Occipital lobe (tissue), 2 donors: ENCODE data around the gene NEK11. TPM values are rescaled to one million over a fixed set of nuclear protein-coding genes. Genes with fewer than 3 reads are reported as not detected.
"Not testable (repeated sequence)": the region's sequence is repeated elsewhere in the genome, so short reads cannot be mapped to it uniquely, and the experiment has no call there.

Experiments used
- DNase-seq: peaks from one replicate; lab custom pipeline; 2025; lab: John Stamatoyannopoulos, UW
- total RNA-seq: library from RNA; depleted of rRNA; stranded (reverse); fragments of >200 nt; gene quantifications from one replicate; pipeline ENCODE4 v1.2.3, GENCODE V29; 2014

The NEK11 gene
- total RNA-seq, 1 donor from 2014 or later, result 24.6 TPM

DNA sequence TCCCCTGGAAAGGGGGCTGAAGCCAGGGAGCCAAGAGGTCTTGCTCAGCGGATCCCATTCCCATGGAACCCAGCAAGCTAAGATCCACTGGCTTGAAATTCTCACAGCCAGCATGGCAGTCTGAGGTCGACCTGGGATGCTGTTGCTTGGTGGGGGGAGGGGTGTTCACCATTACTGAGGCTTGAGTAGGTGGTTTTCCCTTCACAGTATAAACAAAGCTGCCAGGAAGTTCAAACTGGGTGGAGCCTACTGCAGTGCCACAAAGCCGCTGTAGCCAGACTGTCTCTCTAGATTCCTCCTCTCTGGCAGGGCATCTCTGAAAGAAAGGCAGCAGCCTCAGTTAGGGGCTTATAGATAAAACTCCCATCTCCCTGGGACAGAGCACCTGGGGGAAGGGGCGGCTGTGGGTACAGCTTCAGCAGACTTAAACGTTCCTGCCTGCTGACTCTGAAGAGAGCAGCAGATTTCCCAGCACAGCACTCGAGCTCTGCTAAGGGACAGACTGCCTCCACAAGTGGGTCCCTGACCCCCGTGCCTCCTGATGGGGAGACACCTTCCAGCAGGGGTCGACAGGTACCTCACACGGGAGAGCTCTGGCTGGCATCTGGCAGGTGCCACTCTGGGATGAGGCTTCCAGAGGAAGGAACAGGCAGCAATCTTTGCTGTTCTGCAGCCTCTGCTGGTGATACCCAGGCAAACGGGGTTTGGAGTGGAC is 15.8 kb downstream of the NEK11 start:
- not testable (repeated sequence) for DNase-seq

DNA sequence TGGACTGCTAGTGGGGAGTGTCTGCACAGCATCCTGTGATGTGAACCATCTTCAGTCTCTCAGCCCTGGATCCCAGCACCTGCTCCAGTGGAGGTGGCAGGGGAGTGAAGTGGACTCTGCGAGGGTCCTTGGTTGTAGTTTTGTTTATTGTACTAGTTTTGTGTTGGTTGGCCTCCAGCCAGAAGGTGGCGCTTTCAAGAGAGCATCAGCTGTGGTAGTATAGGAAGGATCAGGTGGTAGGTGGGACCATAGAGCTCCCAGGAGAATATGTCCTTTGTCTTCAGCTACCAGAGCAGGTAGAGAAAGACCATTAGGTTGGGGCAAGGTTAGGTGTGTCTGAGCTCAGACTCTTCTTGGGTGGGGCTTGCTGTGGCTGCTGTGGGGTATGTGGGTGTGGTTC is 20.9 kb downstream of the NEK11 start:
- no peak for DNase-seq

DNA sequence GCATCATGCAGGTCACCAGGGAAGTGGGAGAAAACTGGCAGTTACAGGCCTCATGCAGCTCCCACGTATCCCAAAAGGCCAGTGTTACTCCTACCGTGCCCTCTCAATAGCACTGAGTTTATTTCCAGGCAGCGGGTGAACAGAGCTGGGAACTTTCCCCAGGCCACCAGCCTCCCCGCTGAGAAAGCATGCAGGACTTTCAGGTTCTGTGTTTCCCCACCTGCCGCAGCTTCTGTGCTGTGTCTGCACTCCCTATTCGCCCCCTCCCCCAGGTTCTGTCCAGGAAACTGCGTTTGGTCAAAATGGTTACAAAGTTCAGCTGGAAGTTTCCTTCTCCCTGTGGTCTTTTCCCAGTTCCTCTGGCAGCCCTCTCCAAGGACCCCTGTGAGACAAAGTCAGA is 21.4 kb downstream of the NEK11 start:
- DNase-seq, result no peak

DNA sequence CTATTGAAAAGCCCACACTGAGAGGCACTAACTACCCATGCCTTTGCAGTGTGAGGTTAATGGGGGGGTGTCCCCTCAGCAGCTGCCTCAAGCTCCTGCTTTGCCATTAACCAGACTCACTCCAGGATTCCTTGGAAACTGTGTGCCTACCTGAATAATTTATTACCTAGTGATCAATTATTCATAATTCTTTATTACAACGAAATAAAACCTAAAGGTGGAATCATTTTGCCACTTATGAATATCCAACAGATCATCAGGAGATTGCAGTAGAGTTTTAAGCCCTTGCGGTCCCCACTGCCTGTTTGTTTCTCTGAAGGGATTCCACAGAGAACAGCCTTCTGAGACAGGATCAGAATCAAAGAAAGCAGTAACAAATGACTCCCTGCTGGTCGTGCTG is 23.3 kb downstream of the NEK11 start:
- DNase-seq, result no peak

DNA sequence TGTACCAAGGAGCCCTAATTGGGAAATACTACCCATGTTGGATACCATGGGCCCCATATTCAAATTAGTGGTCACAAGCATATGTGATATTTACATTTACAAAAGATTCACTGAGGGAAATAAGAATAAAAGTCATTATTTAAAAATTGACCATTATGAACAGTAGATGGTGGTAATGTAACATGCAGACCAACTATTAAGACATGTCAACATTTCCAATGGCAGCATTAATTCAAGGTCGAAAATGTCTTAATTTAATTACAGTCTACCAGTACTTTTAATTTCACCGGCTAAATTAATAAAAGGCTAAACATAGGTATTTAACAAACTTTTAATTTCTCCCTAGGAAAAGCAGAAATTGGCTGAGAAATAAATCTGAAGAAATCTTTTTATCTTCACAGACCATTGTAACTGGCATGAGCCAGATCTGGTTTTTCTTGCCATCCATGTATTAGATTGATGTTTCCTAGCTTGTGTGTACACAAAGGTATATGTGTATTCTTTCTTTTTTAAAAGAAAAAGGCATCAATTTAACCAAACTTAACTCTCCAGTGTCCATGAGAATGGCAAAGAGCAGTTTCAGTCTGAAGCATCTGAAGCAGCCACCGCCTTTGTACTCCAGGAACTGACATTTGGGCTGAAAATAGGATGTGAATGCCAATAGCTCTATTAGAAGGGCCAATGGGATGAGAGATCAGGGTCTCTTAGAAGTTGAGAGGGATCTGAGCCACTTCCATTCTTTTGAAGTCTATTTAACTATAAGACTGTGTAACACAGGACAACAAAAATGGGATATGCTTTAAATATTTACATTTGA is 26.6 kb downstream of the NEK11 start:
- DNase-seq, result no peak

DNA sequence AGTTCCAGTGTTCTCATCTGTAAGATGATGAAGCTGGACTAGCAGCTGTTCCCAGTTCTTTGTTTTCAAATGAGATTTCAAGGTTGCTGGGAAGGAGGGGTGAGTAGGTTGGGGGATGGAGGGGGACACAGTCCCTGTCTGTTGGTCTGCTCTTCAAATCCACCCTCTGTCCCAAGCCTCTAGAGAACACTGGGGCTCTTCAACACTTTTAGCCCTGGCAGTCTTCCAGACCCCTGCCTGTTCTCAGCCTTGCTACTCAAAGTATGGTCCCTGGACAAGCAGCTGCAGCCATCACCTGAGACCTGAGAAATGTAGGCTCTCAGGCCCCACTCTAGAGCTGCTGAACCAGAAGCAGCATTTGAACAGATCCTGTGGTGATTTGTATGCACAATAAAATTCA is 41.3 kb downstream of the NEK11 start:
- DNase-seq, result no peak

DNA sequence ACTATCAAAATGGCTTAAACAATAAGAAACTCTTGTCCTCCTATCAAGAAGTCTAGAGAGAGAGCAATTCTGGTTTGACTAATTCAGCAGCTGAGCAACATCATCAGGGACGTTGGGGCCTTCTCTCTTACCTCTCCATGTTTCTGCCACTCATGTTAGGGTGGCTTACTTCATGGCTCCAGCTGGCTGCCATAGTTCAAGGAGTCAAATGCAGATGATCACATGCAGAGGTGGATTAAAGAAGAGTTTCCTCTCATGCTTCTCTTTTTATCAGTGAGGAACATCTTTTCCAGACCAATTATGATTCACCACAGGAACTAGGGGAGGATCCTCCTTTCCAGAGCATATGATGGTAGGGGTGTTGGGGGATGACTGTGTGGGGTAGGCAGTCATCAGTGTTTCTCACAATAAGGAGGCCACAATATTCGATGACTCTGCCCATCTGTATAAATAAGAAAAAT is 45.5 kb downstream of the NEK11 start:
- no peak for DNase-seq

DNA sequence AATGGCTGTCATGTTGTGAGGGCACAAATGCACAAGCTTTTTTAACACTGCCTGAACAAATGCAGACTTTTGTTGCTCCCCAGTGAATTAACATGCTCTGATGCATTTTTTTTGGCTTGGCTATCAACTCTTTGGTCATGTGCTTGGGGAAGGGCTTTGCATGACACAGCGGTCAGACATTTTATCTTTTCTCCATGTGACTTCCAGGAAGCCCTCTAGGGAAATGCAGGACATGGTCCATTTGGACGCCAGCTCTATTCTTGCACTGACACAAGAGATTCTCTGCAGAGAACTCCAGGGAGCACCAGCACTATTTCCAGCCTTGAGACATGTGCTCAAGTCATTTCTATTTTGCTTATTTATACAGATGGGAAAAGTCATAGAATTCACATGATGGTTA is 46.2 kb downstream of the NEK11 start:
- no peak for DNase-seq

DNA sequence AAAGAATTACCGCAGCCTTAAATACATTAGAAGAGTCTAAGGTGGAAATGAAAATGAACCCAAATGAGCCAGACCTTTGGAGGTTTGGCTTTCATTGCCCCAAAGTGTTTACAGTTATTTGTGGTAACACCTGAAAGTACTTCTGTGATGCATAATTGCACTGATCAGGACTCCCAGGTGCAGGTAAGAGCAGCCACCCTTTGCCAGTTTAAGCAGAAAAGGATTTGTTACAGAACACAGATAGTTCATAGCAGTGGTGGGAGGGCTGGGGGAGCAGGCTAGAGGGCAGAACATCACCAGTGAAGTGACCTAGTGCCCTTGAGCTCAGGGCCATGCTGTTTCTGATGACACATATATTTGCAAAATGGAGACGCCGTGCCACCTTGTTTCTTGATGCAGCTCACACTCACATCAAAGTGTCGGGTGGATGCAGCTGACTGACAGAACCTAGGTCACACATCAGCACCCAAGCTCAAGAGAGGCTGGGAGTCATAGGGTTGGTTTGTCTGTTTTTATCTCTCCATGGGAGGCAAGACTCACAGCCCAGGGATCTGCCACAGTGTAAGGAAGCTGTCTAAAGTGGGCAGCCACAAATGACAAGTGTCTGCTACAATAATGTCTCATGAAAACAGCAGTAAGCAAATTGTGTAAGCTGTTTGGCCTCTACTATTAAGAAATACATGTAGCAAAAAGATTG is 49.1 kb downstream of the NEK11 start:
- DNase-seq, result no peak

DNA sequence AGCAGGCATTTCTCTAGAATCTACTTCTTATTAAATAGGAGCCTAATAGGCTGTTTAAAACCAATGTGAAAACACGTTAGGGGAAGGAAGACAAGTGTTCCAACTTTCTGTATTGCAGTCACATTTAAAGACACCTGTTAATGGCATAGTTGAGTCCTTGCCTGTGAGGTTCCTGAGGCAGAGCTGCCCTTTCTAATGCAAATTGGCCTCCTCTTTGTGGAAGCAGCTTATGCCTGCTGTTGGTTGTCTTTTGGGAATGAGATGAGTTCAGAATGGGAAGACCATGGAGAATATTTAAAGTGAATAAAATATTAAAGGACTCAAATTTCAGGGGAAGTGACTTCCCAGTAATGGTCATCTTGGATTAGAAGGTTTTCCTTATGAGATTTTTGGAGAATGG is 51.2 kb downstream of the NEK11 start:
- DNase-seq, result no peak

DNA sequence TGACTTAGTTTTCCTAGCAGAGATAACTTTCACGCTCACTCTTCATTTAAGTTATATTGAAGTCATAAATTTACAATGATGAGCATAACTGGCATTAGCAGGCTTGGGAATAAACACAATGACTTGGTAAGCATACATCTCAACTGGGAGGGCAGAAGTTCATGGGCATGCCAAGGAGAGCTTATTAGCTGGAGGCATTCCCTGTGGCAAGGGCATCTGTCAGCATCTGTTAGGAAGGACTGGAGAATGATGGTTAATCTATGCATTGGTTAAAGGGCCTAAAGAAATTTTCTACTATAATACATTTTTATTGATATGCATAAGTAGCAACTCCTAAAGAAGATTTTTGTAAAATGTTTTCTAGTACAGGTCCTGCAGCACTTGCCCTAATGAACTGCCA is 52.4 kb downstream of the NEK11 start:
- no peak for DNase-seq

DNA sequence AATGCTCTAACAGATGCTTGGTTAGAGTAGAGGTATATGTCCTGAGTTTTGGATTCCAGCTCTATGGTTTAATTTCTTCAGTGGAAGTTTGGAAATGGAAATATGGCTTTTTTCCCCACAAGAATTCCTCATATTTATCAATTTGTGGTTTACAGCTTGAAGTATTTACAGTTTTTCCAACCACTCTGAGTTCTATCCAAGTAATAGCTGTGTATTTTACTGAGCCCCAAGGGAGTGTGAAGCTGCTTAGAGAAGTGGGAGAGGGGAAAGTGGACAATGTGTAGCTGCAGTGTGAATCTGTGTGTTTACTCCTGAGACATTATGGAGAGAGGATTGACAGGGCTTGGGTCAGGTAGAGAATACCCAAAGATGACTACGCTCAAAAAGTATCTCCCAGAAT is 54.5 kb downstream of the NEK11 start:
- DNase-seq, result no peak

DNA sequence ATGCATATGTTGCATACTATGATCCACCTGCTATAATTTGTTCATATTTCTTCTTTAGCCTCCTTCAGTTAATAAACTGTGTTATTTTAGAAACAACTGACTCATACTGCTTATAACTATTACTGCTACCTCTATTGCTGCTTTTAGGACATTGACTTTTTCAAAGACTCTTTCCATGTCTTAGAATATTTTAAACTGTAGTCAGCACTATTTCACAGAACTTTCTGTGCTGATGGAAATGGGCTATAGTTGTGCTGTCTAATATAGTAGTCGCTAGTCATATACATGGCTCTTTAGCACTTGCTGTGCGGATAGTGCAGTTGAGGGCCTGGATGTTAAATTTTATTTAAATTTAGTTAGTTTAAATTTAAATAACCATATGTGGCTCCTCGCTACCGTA is 55.6 kb downstream of the NEK11 start:
- no peak for DNase-seq

DNA sequence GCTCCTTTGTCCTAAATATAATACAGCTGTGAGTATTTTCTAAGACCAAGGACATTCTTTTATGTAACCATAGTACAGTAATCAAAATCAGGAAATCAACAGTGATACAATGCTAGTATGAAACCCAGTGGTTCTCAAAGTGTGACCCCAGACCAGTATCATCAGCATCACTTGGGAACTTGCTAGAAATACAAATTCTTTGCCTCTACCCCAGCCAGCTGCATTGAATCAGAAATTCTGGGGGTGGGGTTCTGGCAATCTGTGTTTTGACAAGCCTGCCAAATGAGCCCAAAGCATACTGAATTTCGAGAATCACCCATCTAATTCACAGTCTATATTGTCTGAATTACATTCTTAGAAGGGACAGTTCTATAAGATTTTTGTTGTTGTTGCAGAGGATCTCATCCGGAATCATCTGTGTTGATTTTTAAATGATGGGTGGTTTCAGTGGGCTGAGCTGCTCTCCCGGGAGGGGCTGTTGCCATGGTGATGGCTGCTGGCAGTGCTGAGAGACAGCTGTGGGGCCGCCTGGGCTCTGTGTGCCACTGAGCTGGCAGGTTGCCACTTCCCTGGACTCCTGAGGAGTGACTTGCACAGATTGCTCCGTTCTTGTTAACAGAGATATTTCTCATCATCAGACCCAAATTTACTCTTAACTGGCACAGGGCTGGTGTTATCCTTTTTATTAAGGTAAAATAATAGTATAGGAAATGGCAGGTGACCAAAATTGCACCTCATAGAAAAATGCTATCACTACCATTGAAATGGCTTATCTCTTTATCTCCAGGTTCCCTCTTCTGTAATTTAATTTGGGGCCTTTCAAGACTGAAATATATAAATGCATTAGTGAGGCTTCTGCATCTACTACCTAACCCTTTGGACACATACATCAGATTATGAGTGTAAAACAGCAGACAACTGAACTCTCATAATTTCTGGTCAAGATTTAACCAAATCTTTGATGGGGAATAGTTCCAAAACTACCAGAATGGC is 56.5 kb downstream of the NEK11 start:
- peak; percentile 87 for DNase-seq

DNA sequence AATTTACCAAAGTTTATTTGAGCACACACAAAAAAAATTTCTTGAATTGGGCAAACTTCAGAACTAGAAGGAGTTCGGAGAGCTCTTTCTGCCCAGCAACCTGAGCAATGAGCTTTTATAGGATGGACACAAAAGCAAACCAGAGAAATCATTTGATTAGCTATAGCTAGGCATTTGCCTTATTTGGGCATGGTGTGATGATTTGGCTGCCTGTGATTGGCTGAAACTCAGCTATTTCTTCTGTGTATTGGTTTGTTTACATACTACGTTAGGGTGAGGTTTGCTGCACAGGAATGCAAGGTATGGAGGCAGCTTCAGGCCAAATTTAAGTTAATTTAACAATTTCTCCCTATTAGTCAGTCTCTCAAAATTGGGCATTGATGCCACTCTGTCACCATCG is 65.1 kb downstream of the NEK11 start:
- DNase-seq, result no peak

DNA sequence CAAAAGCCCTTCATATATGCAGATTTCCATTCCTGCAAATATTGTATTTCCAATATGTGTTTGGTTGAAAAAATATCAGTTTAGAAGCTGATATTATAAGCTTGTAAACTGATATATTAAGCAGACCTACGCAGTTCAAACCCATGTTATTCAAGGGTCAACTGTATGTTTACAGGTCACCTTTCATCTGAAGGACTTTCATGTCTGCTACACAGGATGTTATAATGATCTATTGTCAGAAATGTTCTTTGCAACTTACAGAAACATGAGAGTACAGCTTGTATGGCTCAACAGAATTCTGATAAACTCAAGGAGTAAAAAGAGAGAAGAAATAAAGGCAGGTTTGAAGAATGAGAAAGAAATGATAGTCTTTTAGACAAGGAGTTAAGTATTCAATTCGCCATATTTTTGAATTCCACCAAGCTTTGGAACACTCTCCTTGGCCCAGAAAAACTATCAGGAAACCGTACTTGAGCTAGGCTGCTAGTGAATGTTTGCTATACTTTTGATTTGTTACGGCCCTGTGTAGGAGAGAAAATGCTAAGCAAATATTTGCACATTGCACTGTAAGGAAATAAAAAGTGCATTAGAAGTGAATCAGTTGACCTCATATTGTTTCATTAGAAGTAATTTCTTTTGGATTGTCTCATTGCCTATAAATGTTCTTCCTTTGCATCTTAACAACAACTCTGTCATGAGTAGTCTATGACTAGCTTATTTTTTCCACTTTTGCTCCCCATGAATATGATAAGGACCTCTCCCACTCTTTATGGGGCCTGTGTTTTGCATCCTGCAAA is 81.2 kb downstream of the NEK11 start:
- DNase-seq, result no peak

DNA sequence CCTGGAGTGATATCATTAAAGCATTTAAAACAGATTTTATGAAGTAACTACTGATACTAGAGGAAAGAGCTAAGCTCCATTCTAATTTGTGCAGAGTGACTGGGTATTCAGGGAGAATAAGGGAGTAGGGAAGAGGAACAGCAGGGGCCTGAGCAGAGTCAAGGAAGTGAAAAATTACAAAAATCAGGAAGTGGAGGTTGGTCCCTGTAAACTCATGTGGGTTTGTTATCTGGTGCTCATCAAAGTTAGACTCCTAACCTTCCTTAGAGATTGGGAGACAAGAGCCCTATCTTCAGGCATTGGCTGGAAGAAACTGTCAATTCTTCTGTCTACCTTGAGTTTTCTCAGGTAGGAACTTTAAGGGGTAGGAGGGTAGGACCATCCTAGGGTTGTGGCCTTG is 82.5 kb downstream of the NEK11 start:
- no peak for DNase-seq

DNA sequence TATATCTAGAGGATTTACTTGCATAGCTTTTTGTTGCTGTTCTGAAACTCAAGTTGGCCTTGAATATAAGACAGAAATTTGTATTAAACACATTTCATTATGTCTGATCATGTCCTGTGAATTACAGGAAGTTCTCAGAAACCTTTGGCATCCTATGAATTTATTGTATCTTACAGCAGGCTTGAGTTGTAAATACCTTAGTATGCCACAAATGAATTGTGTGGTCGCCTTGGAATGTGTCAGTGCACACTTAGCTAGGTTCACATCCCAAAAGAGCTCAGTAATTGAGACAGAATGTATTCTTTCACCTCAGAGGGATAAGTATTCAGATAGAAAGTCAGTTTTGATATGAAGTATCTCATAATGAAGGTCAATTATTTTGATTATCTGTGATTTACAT is 83.4 kb downstream of the NEK11 start:
- no peak for DNase-seq

DNA sequence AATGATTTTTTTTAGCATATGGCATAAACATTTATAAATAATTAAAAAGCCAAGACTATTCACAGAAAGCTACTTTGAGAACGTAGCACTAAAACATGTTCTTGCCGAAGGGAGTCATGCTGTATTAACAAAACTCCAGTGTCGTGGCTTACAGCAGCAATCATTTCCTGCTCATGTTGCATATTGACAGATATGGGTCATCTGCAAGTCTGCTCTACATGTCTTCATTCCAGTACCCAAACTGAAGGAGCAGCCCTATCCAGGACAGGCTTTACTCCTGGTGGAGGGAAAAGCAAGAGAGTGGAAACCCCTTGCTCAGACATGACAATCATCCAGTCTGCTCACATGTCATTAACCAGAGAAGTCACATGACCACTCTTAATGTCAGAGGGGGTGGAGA is 87.6 kb downstream of the NEK11 start:
- DNase-seq, result no peak

DNA sequence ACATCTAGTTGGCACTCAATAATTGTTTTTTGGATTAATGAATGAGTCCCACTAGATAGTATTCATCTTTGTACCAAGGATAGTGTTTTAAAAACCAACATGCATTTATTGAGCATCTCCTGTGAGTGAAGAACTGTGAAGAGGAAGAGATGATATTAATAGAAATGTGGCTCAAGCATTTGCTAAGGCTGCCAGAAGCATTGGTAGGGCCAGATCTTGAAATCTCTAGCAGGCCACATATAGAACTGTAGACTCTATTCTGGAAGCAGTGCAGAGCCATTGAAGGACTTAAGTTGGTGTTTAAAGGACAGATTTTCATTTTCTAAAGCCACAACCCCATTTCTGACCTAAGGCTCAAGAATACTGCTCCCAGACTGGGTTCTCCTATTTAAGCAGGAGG is 99.0 kb downstream of the NEK11 start:
- DNase-seq, result no peak
